ENCODE data around the gene NAALADL1. TPM values are rescaled to one million over a fixed set of nuclear protein-coding genes. Genes with fewer than 3 reads are reported as not detected.
A peak's percentile ranks its signal among the peaks of the same experiment; 100 is the strongest.

Gene NAALADL1
- total RNA-seq, 1 experiment from 2014 or later, result 0.23 TPM

DNA sequence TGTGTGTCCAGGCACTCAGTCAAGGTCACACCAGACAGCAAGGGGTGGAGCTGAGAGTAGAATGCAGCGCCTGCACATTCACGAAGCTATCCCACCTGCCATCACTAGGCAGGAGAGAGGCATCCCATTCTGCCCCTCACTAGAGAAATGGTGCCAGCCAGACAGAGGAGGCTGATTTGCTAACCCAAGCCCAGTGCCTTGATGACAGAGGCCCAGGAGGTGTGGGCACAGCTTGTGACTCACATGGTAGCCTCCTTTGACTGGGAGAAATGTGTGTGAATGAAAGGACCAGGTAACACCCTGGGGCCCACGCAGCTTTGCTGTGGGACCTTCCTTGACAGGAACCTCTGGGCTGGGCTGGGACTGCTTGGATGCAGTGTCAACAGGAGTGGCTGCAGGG lies 5.2 kb upstream of the NAALADL1 start:
- no peak overlapping the region for H3K4me3 ChIP-seq (ENCODE audit: low read depth in 2 of 2, low read length in 2 of 2)
- CTCF ChIA-PET, result interaction anchor here (0.6 kb wide), 1 partner anchor 67 kb away, joined by 3 read pairs; no protein-coding TSS in a partner anchor
- ATAC-seq, result no peak
- BruUV-seq (replicated peaks), result no TSS peak
- H3K9me3 ChIP-seq (ENCODE audit: control insufficient read depth, insufficient read depth, low read depth, low read length), result no peaks in the 10 kb centered on the region
- H3K27ac ChIP-seq (ENCODE audit: low read length), result no peak overlapping the region
- DNase-seq (ENCODE audit: low read depth, low spot score), result no peak
- intact Hi-C loops (cut with micrococcal nuclease; ENCODE audit: unreplicated experiment) (no loop called here), in situ Hi-C loops (cut with HindIII; ENCODE audit: low pct_unique_long_range_greater_than_20kb, low sequenced_read_pairs) (no loop called here)
- H3K36me3 ChIP-seq (ENCODE audit: control insufficient read depth, insufficient read depth, low read length), result no peaks in the 10 kb centered on the region
- H3K4me1 ChIP-seq (ENCODE audit: control insufficient read depth, insufficient read depth, low read length), result no peaks in the 10 kb centered on the region
- TF ChIP-seq CTCF (IDR thresholded peaks at IDR 0.05) (no peak), POLR2AphosphoS5 (IDR thresholded peaks at IDR 0.05; ENCODE audit: low read depth, low read length) (no peak), TCF7L2 (IDR thresholded peaks at IDR 0.05; ENCODE audit: low read depth, low read length) (no peak), SIN3A (IDR thresholded peaks at IDR 0.05; ENCODE audit: borderline replicate concordance, insufficient read depth, low read depth, low read length) (no peak)
- TF ChIP-seq, protein P1, sequence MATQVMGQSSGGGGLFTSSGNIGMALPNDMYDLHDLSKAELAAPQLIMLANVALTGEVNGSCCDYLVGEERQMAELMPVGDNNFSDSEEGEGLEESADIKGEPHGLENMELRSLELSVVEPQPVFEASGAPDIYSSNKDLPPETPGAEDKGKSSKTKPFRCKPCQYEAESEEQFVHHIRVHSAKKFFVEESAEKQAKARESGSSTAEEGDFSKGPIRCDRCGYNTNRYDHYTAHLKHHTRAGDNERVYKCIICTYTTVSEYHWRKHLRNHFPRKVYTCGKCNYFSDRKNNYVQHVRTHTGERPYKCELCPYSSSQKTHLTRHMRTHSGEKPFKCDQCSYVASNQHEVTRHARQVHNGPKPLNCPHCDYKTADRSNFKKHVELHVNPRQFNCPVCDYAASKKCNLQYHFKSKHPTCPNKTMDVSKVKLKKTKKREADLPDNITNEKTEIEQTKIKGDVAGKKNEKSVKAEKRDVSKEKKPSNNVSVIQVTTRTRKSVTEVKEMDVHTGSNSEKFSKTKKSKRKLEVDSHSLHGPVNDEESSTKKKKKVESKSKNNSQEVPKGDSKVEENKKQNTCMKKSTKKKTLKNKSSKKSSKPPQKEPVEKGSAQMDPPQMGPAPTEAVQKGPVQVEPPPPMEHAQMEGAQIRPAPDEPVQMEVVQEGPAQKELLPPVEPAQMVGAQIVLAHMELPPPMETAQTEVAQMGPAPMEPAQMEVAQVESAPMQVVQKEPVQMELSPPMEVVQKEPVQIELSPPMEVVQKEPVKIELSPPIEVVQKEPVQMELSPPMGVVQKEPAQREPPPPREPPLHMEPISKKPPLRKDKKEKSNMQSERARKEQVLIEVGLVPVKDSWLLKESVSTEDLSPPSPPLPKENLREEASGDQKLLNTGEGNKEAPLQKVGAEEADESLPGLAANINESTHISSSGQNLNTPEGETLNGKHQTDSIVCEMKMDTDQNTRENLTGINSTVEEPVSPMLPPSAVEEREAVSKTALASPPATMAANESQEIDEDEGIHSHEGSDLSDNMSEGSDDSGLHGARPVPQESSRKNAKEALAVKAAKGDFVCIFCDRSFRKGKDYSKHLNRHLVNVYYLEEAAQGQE (IDR thresholded peaks at IDR 0.05; ENCODE audit: insufficient read depth in 1 of 2, low read depth in 2 of 2, low read length in 1 of 2), result no peak
- POLR2A ChIA-PET, result no interaction called here
- H3K27me3 ChIP-seq (ENCODE audit: control insufficient read depth, insufficient read depth, low read length), result no peaks in the 10 kb centered on the region

GRCh38 chr11:65060913-65061408 lies 2.6 kb upstream of the NAALADL1 start:
- Histone ChIP-seq H3K4me3 (ENCODE audit: low read depth in 2 of 2, low read length in 2 of 2) (no peak overlapping the region), H3K9me3 (ENCODE audit: control insufficient read depth, insufficient read depth, low read depth, low read length) (no peaks in the 10 kb centered on the region), H3K27ac (ENCODE audit: low read length) (no peak overlapping the region), H3K4me1 (ENCODE audit: control insufficient read depth, insufficient read depth, low read length) (no peaks in the 10 kb centered on the region), H3K36me3 (ENCODE audit: control insufficient read depth, insufficient read depth, low read length) (no peaks in the 10 kb centered on the region), H3K27me3 (ENCODE audit: control insufficient read depth, insufficient read depth, low read length) (no peaks in the 10 kb centered on the region)
- ATAC-seq (peak; percentile 51), DNase-seq (ENCODE audit: low read depth, low spot score) (no peak)
- no TSS peak for BruUV-seq (replicated peaks)
- intact Hi-C loops (cut with micrococcal nuclease; ENCODE audit: unreplicated experiment) (no loop called here), in situ Hi-C loops (cut with HindIII; ENCODE audit: low pct_unique_long_range_greater_than_20kb, low sequenced_read_pairs) (no loop called here)
- CTCF ChIA-PET, result no interaction called here
- POLR2A ChIA-PET, result no interaction called here
- TF ChIP-seq SIN3A (IDR thresholded peaks at IDR 0.05; ENCODE audit: borderline replicate concordance, insufficient read depth, low read depth, low read length) (no peak), CTCF (IDR thresholded peaks at IDR 0.05) (no peak), POLR2AphosphoS5 (IDR thresholded peaks at IDR 0.05; ENCODE audit: low read depth, low read length) (no peak), TCF7L2 (IDR thresholded peaks at IDR 0.05; ENCODE audit: low read depth, low read length) (no peak)
- TF ChIP-seq, protein P1 (IDR thresholded peaks at IDR 0.05; ENCODE audit: insufficient read depth in 1 of 2, low read depth in 2 of 2, low read length in 1 of 2), result no peak
